Heart right ventricle (tissue), 16 donors: ENCODE results near the gene TXK. TPM values are rescaled to one million over a fixed set of nuclear protein-coding genes. Genes with fewer than 3 reads are reported as not detected.

Experiments used
- ATAC-seq, 8 donors: fragments of 200-7000 bp; cut with Tn5 transposase; one replicate each; pipeline ENCODE4 v1.9.1; 2020; ENCODE audit warnings: mild to moderate bottlenecking in 8 of 8, moderate library complexity in 8 of 8, moderate number of reproducible peaks in 1 of 8
- DNase-seq, 2 donors: peaks; one replicate each; pipeline ENCODE4 v3.0.0-alpha.2; 2020
- H3K27ac ChIP-seq, 10 donors: fragments of 200-600 bp; sonication (generic) in 2 of 10; one replicate each; pipeline versions ENCODE4 v1.5.0 to v1.8.0; 2020 to 2022; ENCODE audit warnings: mild to moderate bottlenecking in 3 of 10
- H3K27me3 ChIP-seq, 7 donors: fragments of 200-600 bp; one replicate each; pipeline ENCODE4 v1.8.0; 2021 to 2022; ENCODE audit warnings: mild to moderate bottlenecking in 2 of 7
- H3K36me3 ChIP-seq, 9 donors: fragments of 200-600 bp; sonication (generic) in 1 of 9; one replicate each; pipeline versions ENCODE4 v1.5.0 to v1.8.0; 2020 to 2022; ENCODE audit warnings: mild to moderate bottlenecking in 2 of 9
- H3K4me1 ChIP-seq, 9 donors: fragments of 200-600 bp; sonication (generic) in 1 of 9; one replicate each; pipeline versions ENCODE4 v1.5.0 to v1.8.0; 2020 to 2022; ENCODE audit warnings: mild to moderate bottlenecking in 4 of 9
- H3K4me3 ChIP-seq, 10 donors: fragments of 200-600 bp; sonication (generic) in 2 of 10; one replicate each; pipeline versions ENCODE4 v1.5.0 to v1.8.0; 2020 to 2022; ENCODE audit warnings: mild to moderate bottlenecking in 7 of 10, moderate library complexity in 2 of 10
- H3K9me3 ChIP-seq, 11 donors: fragments of 200-600 bp in 10 of 11; sonication (generic) in 2 of 11; one replicate each; pipeline versions ENCODE4 v1.5.0 to v1.8.0; 2013 to 2022; ENCODE audit warnings: mild to moderate bottlenecking in 2 of 11, control low read depth in 1 of 11, moderate library complexity in 1 of 11
- CTCF ChIP-seq, 9 donors: fragments of 200-600 bp; sonication (generic) in 2 of 9; IDR thresholded peaks; one replicate each; pipeline versions ENCODE4 v1.5.0 to v1.8.0; 2021 to 2022; ENCODE audit warnings: antibody characterized with exemption in 9 of 9, mild to moderate bottlenecking in 5 of 9, moderate library complexity in 1 of 9
- WGBS, 2 donors: extraction: QIAGEN DNeasy Blood & Tissue Kit; methylation state at CpG; one replicate each; pipeline ENCODE4 v1.1.7; 2013; ENCODE audit warnings: inconsistent platforms in 1 of 2; 5-methylcytosine and 5-hydroxymethylcytosine counted together
- intact Hi-C, 10 donors: fragments of 100-400 bp; cut with DNase I; formaldehyde crosslinking; loops; one replicate each; pipeline versions ENCODE4 v1.11.1 to v1.14.2; 2022
- polyA plus RNA-seq, 2 donors: library from polyadenylated mRNA; stranded (reverse); fragments of 200-250 nt; gene quantifications; one replicate each; pipeline ENCODE4 v1.2.3, GENCODE V29; 2013
- total RNA-seq, 10 donors: library from RNA; stranded (reverse); fragmentation: NEBNext Ultra II Directional in 3 of 10; extraction: Animal tissue kit (Norgen Biotek cat#: 25700) in 3 of 10; gene quantifications; one replicate each; pipeline versions ENCODE4 v1.2.1 to v1.2.4, GENCODE V29; 2021 to 2023
- donor health status: Arrhythmogenic right ventricular cardiomyopathy.
- donor health status: ischemic (EF 13 %, LVEDD 7.1; RV severe dilation, severe dysfunction).
- donor health status: healthy with polysubstance abuse.
- donor health status: DM: no; HTN: yes; CAD: no.
- donor health status: DM: no; HTN: no; CAD: no.
- donor health status: ischemic (EF 25% LVEDD 6.9; RV normal size, moderate dysfunction).
- donor health status: ischemic (EF 25% LVEDD 5.7; RV mildly dilated, moderate dysfunction).
- donor health status: healthy.
- donor health status: DM: yes; HTN: yes; CAD: no.
- donor health status: Ischemic cardiomyopathy.
- donor health status: ischemic (EF 35%, LVEDD 5.7; RV mildly dilated, moderate dysfunction).
- donor health status: nonischemic (EF 11% LVEDD 7.7; RV severe dilation, severe dysfunction).
- donor health status: DM: yes; HTN: yes; CAD: no.
- donor health status: PGD.
- donor health status: ischemic (EF 29% LVEDD 5.4; RV normal size, mild dysfunction).
- donor health status: nonischemic (EF 23%, LVEDD 6.1; RV moderate dilation, normal function).

The TXK gene
- total and polyA plus RNA-seq, 12 donors, result 0.33 to 2.9 (median 0.85) TPM; not detected in 1

GRCh38 chr4:48044298-48044697 is 89.8 kb downstream of the TXK start:
- no peak for TF ChIP-seq CTCF (IDR thresholded peaks at IDR 0.05)
- H3K36me3 ChIP-seq, result no peaks in the 10 kb centered on the region
- intact Hi-C loops, result no loop called here
- DNase-seq (no peak), ATAC-seq (no peak)
- H3K9me3 ChIP-seq, result no peaks in the 10 kb centered on the region
- 85 to 86% methylated on average over 2 of the region's 2 CpGs for WGBS, 2 donors
- H3K4me1 ChIP-seq, result peaks cover 0 to 25% (median 6%) of the 10 kb centered on the region in 9 donors
- H3K27ac ChIP-seq, result no peak overlapping the region
- peaks cover 0 to 60% (median 0%) of the 10 kb centered on the region in 7 donors for H3K27me3 ChIP-seq
- H3K4me3 ChIP-seq, result no peak overlapping the region

GRCh38 chr4:48043504-48043903 is 90.5 kb downstream of the TXK start:
- peaks cover 0 to 53% (median 0%) of the 10 kb centered on the region in 7 donors for H3K27me3 ChIP-seq
- peaks cover 0 to 25% (median 6%) of the 10 kb centered on the region in 9 donors for H3K4me1 ChIP-seq
- intact Hi-C loops, result no loop called here
- WGBS, 2 donors, result 70 to 73% methylated on average over 2 of the region's 2 CpGs
- DNase-seq, result no peak
- no peak for ATAC-seq
- H3K36me3 ChIP-seq, result no peaks in the 10 kb centered on the region
- TF ChIP-seq CTCF (IDR thresholded peaks at IDR 0.05), result no peak
- no peak overlapping the region for H3K27ac ChIP-seq
- H3K4me3 ChIP-seq, result no peak overlapping the region
- no peaks in the 10 kb centered on the region for H3K9me3 ChIP-seq

GRCh38 chr4:48042979-48043461 is 91.0 kb downstream of the TXK start:
- no peak for ATAC-seq
- no peak for DNase-seq
- peaks cover 0 to 49% (median 0%) of the 10 kb centered on the region in 7 donors for H3K27me3 ChIP-seq
- 65 to 78% methylated on average over 3 of the region's 3 CpGs for whole genome bisulfite sequencing, 2 donors
- intact Hi-C loops, result no loop called here
- H3K27ac ChIP-seq, result no peak overlapping the region
- TF ChIP-seq CTCF (IDR thresholded peaks at IDR 0.05), result no peak
- no peak overlapping the region for H3K4me3 ChIP-seq
- no peaks in the 10 kb centered on the region for H3K36me3 ChIP-seq
- peaks cover 0 to 21% (median 6%) of the 10 kb centered on the region in 9 donors for H3K4me1 ChIP-seq
- no peaks in the 10 kb centered on the region for H3K9me3 ChIP-seq

- H3K27ac ChIP-seq, result no peak overlapping the region
- intact Hi-C loops, result no loop called here
- 84 to 87% methylated on average over 4 of the region's 4 CpGs for WGBS, 2 donors
- peaks cover 0 to 36% (median 0%) of the 10 kb centered on the region in 7 donors for H3K27me3 ChIP-seq
- DNase-seq (no peak), ATAC-seq (no peak)
- no peaks in the 10 kb centered on the region for H3K36me3 ChIP-seq
- peaks cover 0 to 10% (median 0%) of the 10 kb centered on the region in 9 donors for H3K4me1 ChIP-seq
- no peak overlapping the region for H3K4me3 ChIP-seq
- no peak for TF ChIP-seq CTCF (IDR thresholded peaks at IDR 0.05)
- H3K9me3 ChIP-seq, result no peaks in the 10 kb centered on the region
Observed at GRCh38 chr4:48041535-48042137, 92.4 kb downstream of the TXK start.
